Esophagus muscularis mucosa (tissue), 3 donors: ENCODE measurements around the gene JAGN1.

Experiments
- CTCF ChIP-seq, 3 experiments: fragments of 200-600 bp in 2 of 3; fragments of 450-650 bp in 1 of 3; sonication (generic) in 2 of 3; IDR thresholded peaks; one replicate each; pipeline ENCODE4 v1.5.1; 2017 to 2019; ENCODE audit warnings: antibody characterized with exemption in 3 of 3, mild to moderate bottlenecking in 2 of 3, moderate library complexity in 1 of 3
- POLR2A ChIP-seq: fragments of 450-650 bp; IDR thresholded peaks from one replicate; pipeline ENCODE4 v1.6.1; 2017; ENCODE audit warnings: antibody characterized with exemption, moderate library complexity, mild to moderate bottlenecking, low read depth
- POLR2AphosphoS5 ChIP-seq, 2 donors: sonication (generic); formaldehyde crosslinking; IDR thresholded peaks; one replicate each; pipeline ENCODE4 v1.6.1; 2017; ENCODE audit warnings: antibody characterized with exemption in 2 of 2

- TF ChIP-seq POLR2A (no peak), CTCF (IDR thresholded peaks at IDR 0.05) (no peak), POLR2AphosphoS5 (IDR thresholded peaks at IDR 0.05) (no peak)
Observed at GRCh38 chr3:9903238-9903624, 12.8 kb downstream of the JAGN1 start.
